ENCODE measurements around the gene COX7A2. TPM values are rescaled to one million over a fixed set of nuclear protein-coding genes. Genes with fewer than 3 reads are reported as not detected.
A peak's percentile ranks its signal among the peaks of the same experiment; 100 is the strongest.

COX7A2 gene
- total RNA-seq, 1 experiment from 2014 or later, result 516 TPM

GRCh38 chr6:75281653-75282052 is 38.1 kb upstream of the COX7A2 start:
- peaks cover 0 to 4% (median 2%) of the 10 kb centered on the region in 3 experiments; a peak in 3 of 7 replicates for H3K36me3 Mint-ChIP-seq (ENCODE audit: insufficient read depth in 1 of 3, low read depth in 3 of 3)
- DNase-seq, result no peak
- TF ChIP-seq CTCF (conservative IDR thresholded peaks at IDR 0.05), result no peak
- Histone ChIP-seq H4K91ac (ENCODE audit: insufficient read length, low read depth, low read length) (no peak overlapping the region), H3T11ph (ENCODE audit: low read length) (no peak overlapping the region), H3K4me2 (ENCODE audit: insufficient read depth, insufficient read length, low read length) (peak overlapping the region; percentile 35), H3K56ac (ENCODE audit: insufficient read length, low read depth, low read length) (no peak overlapping the region), H3K9ac (ENCODE audit: extremely low read depth, insufficient read length, low read length) (no peak overlapping the region), H3K18ac (ENCODE audit: insufficient read length, low read depth, low read length) (no peak overlapping the region), H3K9me3 (ENCODE audit: control insufficient read depth, low read depth, low read length) (no peaks in the 10 kb centered on the region), H2AFZ (ENCODE audit: low read length) (no peak overlapping the region), H2BK5ac (ENCODE audit: insufficient read length, low read length) (no peak overlapping the region), H4K8ac (replicated peaks; ENCODE audit: insufficient read length, low read depth, low read length) (no peak overlapping the region), H2BK12ac (ENCODE audit: insufficient read length, low read depth, low read length) (no peak overlapping the region), H2AK5ac (ENCODE audit: insufficient read length, low read length) (no peak overlapping the region), H4K5ac (ENCODE audit: insufficient read length, low read depth, low read length) (no peak overlapping the region), H3K27me3 (ENCODE audit: insufficient read depth, low read length) (no peaks in the 10 kb centered on the region), H3K79me1 (ENCODE audit: insufficient read depth, low read depth, low read length, poor library complexity, severe bottlenecking) (peaks cover 5% of the 10 kb centered on the region), H3K4me1 (ENCODE audit: insufficient read depth, low read length) (peaks cover 7% of the 10 kb centered on the region; the same call in 1 of the 2 replicates), H2BK120ac (ENCODE audit: low read depth, low read length, poor library complexity, severe bottlenecking) (no peak overlapping the region), H2BK15ac (ENCODE audit: low read depth, low read length) (no peak overlapping the region), H3K23ac (ENCODE audit: insufficient read length, low read depth, low read length) (no peak overlapping the region), H3K23me2 (ENCODE audit: insufficient read length, low read depth, low read length, poor library complexity, severe bottlenecking) (no peaks in the 10 kb centered on the region), H2BK20ac (ENCODE audit: low read depth, low read length, poor library complexity, severe bottlenecking) (no peak overlapping the region), H3K14ac (ENCODE audit: insufficient read depth, low read length) (no peak overlapping the region), H3K79me2 (ENCODE audit: insufficient read depth, low read length) (peaks cover 31% of the 10 kb centered on the region; the same call in 1 of the 2 replicates), H4K20me1 (ENCODE audit: control insufficient read depth, insufficient read depth, insufficient read length) (no peaks in the 10 kb centered on the region), H3K27ac (ENCODE audit: insufficient read length, low read depth, low read length) (no peak overlapping the region), H3K4ac (ENCODE audit: low read depth, low read length) (no peak overlapping the region)
- H3K4me1 Mint-ChIP-seq, result peaks cover 44 to 45% of the 10 kb centered on the region in 2 experiments
- H3K9me3 Mint-ChIP-seq, result no peaks in the 10 kb centered on the region
- peak overlapping the region in 2 of 3 experiments; percentile 43 to 80; a peak in 1 of 7 replicates for H3K27ac Mint-ChIP-seq
- H3K4me3 Mint-ChIP-seq, result peak overlapping the region in 1 of 2 experiments; percentile 40; a peak in 3 of 5 replicates
- H3K27me3 Mint-ChIP-seq (ENCODE audit: low read depth), result no peaks in the 10 kb centered on the region
